Stimulated activated CD4-positive, alpha-beta T cell treated with anti-CD3 and anti-CD28 coated beads, Interleukin-4, amount 100 ng/mL, for 24 hours (primary cell): ENCODE measurements around the gene MAPK9.
"Not testable (repeated sequence)": the region's sequence is repeated elsewhere in the genome, so short reads cannot be mapped to it uniquely, and the experiment has no call there.

ENCODE experiments used
- DNase-seq: peaks from one replicate; pipeline ENCODE4 v3.0.0-alpha.2; 2020

MAPK9 gene

DNA sequence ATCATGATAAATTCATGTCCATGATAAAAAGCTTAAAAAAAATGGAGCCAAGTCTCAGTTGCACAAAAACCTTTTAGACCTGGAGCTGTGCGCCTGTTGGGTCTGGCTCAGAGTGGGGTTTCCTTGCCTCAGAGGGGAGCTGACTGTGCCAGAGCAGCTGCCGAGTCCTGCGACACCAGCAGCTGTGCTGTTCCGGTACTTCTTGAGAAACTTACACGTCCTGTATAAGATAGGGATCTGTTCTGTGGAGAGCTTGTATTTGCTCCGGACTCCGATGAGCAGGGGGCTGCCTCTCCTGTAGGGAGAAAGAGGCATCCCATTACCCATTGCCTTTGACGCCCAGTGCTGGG lies 32.7 kb upstream of the MAPK9 start:
- no peak for DNase-seq

DNA sequence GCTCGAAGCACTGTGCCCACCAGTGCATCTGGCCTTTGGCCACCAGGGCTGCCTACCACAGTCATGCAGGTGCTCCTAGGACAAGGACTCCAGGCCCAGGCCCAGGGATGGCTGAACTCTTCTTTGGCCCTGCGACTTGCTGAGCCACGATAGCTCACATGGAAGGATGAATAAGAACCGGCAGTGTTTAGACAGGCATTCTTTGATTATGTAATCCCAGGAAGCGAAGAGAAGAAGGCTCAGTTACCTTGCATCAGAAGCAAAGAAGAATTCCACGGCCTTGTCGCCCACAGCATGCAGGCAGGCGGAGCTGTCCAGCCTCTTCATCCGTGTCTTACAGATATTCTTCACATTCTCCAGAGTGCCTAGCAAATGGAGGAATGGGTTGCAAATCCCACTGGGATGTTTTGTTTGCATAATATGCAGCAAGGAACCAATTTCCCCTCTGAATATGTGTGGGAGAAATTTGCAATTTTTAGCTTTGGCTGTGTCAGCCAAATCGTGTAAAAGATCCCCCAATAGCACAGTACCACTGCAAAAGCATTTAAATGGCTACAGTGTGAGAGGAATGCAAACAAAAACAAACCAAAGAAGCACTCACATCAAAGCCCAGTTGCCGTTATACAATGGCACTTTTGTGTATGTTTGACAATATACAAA lies 32.2 kb upstream of the MAPK9 start:
- DNase-seq, result no peak

DNA sequence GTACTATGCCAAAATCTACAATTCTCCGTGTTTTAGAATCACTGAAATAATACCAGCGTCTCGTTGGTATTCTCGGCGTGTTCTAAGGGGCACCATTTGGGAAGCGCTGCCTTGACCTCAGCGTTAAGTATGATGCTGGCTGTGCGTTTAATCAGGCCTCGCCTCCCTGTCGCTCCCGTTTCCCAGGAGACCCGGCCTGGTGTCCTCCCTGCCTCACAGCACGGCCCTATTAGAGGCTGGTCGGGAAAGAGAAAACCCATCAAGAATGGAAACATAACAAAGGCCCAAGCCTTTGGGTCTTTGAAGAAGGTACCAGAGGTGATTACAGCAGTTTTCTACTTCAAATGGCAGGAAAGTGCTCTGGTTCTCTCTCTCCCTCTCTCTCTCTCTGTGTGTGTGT lies 31.3 kb upstream of the MAPK9 start:
- no peak for DNase-seq

DNA sequence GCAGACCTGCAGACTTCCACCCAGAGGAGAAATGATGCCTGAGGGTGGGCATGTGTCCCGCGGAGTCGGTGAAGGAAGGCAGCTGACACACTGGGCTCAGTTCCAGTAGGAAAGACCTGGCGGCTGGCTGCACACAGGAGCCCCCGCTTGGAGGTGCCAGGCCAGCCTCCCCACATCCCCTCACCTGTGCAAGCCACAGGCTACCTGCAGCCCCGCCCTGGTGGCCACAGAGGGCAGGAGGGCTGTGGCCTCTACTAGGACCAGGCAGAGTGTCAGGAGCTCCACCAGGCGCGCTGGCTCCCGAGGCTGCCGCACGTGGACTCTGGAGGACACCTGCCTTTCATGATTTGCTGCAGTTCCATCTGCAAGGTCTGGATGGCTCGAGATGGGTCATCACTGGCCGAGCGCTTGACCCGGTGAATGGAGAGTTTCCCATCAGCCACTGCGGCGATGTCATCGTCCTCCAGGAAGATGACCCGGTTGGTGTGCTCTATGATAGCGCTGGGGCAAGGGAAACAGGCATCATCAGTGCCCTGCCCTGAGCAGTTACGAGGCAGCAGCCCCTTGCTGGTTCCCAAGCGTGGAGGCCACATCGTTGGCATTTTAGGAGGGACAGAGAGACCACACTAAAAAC lies 26.7 kb upstream of the MAPK9 start:
- DNase-seq, result no peak

DNA sequence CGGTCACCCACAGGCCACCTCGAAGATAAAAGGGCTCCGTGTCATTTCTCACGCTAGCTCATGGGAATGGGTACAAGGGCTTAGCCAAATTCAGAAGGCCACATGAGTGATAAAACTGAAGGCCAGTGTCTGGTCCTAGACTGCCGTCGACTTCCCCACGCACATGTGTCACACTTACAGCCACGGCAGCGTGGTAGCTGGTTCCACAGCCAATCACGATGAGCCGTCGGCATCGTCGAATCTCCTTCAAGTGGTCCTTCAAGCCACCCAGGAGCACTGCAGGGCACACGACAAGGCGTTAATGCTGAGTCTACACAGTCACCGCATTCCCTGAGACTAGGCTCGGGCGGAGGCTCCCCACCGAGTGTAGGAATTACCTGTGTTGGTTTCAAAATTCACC lies 24.7 kb upstream of the MAPK9 start:
- DNase-seq, result no peak

DNA sequence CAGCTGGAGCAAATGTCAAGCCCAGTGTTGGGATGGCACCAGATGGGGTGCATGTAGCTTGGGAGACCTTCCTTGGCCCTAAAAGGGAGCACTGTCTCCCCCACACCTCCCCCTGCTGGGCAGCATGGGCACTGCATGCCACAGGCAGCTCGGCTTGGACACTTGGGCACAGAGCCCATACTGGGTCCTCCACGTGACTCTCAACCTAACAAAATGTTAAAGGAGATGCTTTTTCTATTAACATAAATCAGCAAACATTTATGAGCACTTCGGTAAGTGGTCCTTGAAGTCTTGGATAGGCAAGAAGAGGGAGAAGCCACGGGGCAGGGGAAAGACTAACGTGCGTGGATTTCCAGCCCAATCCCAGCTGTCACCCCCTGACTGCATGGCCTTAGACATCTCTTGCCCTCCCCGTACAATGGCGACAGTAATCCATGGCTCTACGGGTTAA lies 23.9 kb upstream of the MAPK9 start:
- DNase-seq, result peak; percentile 79

DNA sequence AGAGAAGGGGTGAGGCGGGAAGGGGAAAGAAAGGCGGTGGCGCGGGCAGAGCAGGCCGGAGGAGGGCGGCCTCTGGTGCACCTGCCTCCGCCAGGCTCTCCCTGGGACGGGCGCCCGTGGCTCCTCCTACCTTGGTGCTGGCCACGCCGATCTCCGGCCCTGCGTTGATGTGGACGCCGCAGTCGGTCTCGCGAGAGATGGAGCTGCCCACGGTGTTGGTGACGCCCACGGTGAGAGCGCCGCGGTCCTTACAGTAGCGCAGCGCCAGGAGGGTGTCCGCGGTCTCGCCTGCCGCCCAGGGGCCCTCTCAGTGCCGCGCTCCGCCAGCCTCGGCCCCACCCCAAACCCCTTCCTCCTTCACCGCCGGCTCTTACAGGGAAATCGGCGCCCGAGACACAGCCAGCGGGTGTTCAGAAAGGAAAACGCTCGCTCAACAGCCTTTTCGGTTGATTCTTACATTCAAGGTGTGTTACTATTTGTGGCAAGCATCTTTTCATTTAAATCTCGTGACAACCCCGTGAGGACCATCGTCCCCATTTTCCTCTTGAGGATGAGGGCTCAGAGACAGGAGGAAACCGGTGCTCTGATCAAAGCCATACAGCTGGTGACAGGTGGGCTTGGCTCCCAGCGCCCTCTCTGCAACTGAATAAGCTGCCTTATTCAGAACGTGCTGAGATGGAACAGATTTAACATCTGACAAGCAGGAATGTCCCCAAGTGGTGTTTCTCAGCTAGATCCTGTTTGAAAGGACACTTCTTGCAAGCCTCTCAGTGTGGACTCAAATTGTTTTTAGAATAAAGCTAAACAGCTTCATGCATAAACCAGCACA lies 22.0 kb upstream of the MAPK9 start:
- peak; percentile 55 for DNase-seq

DNA sequence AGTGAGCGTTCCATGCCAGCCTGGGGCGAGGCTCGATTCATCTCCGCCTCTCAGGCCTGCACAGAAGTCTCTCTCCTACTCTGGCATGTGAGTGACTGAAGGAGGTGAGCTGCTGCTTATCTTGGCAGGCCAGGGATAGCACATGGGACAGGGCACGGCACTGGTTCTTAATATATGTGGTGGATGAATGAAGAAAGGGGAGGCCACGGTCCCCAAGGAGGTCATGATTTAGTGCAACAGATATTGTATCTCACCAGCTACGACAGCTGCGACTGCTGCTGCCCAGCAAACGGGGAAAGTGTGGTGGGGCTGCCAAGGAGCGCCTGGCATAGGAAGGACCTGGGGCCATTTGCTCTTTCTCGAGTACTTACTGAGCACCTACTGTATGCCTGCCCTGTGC lies 19.3 kb upstream of the MAPK9 start:
- DNase-seq, result no peak

DNA sequence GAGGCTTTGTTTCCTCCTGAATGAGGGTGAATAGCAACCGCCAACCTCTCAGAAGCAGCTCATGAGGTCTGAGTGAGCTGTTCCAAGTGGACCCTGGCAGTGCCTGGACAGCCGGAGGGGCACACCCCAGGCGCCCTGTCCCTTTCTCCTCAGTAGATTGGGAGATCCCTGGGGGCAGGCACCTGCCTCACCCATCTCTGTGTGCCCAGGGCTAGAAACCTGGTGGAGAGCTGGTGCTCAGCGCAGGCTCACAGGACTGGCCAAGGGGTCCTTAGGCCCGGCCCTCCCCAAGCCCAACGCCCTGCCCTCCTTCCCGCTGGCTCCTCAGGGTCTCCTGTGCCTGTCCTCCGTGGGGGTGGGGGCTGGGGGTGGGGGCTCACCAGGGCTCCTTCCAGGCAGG lies 14.9 kb upstream of the MAPK9 start:
- no peak for DNase-seq

DNA sequence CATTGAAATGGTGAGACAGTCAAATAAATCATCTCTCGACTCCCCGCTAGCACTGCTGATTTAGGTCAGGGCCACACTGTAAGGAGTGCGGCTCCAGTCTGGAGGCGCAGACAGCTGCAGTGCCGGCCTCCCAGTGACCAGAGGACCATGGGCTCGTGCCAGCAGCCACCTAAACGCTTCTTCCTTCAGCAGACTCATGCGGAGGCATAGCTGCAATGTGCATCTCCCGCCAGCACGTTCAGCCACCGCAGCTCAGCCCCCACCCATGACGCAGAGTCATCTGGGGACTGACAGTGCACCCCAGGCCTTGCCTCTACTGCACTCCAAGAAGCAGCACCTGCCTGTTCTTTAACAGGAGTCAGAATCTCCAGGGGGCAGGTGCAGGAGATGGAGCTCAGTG lies 13.6 kb upstream of the MAPK9 start:
- DNase-seq, result no peak

DNA sequence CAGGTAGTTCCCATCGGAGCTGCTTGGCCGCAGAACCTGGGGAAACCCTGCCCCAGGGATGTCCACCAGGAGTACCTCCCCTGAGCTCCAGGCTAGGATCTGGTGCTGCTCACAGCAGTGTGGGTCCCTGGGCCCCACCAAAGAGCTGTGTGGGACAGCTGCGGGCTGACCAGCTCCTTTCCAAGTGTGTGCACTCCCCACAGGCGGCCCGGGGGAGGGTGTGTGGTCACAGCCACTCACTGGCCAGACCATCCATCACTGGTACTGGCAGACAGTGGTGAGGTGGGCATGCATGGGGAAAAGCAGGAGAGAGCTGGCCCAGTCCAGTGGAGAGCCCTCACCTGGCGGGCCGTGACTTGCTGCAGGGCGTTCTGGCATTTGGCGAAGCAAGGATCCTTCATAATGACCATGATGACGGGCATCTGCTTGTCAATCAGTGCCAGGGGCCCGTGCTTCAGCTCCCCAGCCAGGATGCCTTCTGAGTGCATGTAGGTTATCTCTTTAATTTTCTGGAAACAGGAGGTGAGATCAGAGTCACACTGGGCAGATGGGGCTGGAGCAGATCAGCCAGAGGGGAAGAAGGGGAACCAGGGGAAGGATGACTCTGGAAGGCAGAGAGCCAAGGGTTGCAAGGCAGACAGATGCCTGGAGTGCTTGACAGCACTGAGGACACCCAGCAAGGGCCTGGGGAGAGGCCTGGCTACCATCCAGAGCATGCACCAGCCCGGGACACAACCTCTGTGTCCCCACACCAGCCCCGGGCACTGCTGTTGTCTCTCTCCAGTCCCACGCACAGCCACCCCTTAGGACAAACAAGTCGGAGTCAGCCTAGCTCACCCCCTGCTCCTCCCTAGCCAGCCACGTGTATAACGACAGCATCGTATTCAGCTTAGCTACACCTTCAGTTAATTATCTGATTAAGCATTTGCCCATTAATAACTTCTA lies 12.8 kb upstream of the MAPK9 start:
- no peak for DNase-seq

DNA sequence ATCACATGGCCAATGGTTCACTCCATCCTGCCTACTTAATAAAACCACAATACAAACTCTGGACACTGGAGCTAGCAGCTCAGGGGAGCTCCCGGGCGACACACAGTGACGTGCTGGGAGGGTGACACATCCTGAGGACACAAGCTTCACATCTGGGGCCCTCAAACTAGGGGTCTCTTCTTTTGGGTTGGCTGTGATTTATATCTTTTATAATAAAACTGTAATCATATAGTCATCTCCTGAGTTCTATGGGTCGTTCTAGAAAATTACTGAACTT lies 12.1 kb upstream of the MAPK9 start:
- DNase-seq, result no peak

DNA sequence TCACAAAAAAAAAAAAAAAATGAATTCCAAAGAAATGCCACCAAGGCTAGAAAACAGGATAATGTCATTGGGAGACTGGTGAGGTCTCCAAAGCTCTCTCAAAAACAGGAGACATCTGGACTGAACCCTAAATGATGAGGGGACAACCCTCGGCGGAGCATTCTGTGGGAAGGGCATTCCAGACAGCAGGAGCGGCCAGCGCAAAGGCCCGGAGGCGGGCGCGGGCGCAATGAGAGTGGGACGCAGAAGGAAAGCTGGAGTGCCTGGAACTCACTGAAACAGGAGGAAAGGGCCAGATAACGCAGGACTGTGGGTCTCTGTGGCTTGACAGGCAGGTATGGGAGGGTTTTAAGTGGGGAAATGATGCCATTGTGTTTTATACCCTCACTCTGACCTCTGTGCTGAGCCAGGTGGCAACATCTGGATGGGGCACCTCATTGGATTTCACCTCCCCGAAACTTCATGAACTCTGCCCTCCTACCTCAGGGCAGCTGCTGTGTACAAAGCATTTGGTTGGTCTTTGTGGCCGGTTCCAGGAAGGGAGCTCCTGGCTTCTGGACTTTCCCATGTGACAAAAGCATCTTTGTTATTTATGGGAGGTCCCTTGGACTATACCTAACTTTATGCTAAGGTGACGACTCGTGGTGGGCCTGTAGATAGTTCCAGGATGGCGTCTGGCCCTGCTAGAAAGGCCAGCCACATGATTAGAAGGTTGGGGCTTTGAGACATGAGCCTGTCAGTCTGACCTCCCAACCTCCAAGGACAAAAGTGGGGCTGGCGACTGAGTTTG lies 11.5 kb upstream of the MAPK9 start:
- DNase-seq, result no peak

DNA sequence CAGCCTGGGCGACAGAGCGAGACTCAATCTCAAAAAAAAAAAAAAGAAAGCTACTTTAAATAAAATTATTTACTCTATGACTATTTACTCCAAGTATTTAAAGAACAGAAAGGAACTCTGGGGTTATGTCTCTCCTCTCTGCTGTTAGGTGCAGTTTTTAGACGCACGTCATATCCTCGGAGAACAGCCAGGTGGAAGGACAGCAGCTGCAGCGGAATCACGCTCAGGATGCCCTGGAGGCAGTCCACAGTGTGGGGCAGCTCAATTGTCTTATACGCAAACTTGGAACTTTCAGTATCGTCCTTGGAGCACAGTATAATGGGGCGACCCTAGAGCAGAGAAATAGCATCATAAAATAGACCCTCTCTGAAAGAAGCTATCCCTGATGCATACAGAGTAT lies 10.4 kb upstream of the MAPK9 start:
- no peak for DNase-seq

DNA sequence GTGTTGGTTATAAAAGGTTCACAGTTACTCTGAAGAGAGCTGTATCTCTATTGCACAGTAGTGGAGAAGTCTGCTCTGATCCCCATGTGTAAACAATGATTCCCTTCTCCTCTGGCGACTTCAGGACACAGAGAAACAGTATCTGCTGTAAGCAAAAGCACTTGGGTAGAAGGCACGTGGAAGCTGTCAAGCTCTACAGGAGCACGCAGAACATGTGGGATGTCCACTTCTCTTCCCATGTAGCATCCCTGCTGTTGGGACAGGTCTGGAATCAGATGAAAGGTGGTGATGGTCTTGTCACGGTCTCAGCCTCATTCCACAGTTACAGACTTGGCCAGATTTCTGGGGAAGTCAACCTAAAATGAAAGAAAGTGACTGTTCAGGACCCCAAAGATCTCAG lies 9.4 kb upstream of the MAPK9 start:
- no peak for DNase-seq

DNA sequence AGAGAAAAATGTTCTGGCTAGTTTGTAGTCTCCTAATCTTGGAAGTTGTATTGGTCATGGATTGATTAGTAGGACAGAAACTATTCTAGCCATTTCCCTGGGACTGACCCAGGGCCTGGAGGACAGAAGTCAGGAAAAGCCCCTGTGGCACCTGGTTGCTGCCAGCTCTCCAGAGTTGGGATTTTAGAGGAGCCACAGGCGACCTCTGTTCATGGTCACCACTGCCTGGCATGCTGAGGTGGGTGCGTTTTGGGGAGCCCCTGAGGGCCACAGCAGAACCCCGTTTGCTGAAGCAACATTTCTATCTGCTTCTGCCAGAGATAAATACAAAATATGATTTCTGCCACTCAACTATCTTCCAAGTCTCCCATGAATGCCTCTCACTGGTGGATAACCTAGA lies 7.6 kb upstream of the MAPK9 start:
- no peak for DNase-seq

DNA sequence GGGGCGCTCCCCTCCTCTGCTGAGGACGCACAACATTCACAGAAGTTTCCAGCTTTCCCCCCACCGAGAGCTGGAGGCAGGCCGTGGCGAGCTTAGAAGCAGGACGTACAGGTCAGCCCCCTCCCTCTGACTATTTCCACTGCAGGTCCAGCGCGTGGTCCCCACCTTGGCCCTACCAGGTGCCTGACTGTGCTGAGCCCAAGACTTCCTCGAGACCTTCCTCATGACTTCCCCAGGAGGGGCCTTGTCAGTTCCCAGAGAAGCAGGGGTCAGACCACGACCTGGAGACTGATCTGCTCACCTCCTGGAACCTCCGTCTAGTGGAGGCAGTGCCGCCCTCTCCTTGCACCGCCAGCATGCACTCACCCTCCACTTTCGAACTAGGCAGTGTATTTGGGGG lies 7.1 kb upstream of the MAPK9 start:
- DNase-seq, result not testable (repeated sequence)

DNA sequence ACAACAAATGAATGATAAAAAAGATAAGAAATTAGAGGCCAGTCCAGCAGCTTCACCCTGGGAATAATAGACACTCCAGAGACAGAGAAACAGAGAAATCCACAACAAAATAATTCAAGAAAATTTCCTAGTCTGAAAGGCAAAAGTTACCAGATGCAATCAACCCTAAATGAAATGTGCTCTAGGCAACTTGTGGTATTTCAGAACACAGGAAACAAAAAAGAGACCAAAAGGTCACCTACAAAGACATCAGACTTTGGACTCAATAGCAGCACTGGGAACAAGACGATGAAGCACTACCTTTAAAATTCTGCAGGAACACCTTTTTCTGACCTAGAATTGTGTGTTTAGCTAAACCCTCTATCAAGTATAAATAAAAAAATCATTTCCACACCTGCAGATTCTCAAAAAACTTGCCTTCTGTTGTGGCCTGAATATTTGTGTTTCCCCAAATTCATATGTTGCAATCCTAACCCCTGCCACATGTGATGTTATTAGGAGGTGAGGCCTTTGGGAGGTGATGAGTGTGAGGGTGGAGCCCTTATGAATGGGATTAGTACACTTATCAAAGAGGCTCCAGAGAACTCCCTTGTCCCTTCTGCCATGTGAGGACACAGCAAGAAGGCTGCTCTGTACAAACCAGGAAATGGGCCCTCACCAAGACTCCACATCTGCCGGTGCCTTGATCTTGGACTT lies 5.9 kb upstream of the MAPK9 start:
- no peak for DNase-seq

DNA sequence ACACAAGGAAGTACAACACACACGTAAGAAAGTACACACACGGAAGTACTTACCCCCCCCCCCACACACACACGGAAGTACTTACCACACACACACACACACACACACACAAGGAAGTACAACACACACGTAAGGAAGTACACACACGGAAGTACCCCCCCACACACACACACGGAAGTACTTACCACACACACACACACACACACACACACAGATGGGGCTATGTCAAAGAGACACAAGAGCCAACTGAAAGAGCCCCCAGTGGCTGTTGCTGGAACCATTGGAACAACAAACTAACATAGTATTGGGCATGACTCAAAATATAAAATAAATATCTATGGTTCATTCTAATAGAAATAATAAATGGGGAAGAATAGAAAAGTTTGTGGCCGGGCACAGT lies 4.9 kb upstream of the MAPK9 start:
- no peak for DNase-seq

DNA sequence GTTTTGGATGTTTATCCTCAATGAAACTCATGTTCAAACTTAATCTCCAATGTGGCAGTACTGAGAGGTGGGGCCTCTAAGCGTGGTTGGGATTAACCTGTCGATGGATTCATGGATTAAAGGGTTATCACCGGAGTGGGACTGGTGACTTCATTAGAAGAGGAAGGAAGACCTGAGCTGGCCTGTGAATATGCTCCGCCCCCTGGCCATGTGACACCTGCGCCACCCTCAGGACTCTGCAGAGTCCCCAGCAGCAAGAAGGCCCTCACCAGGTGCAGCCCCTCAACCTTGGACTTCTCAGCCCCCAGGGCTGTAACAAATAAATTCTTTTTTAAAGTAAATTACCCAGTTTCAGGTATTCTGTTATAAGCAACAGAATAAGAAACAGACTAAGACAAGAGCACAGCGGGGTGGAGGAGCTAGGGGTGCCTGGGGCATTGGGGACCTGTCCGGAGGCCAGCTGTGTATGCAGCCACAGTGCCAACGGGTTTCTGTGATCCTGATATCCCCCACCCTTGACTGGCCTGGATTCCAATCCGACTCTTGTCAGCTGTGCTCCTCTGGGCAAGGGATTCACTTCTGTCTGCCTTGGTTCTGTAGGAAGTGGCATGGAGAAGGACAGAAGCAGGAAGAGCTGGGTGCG lies 3.2 kb upstream of the MAPK9 start:
- DNase-seq, result no peak

DNA sequence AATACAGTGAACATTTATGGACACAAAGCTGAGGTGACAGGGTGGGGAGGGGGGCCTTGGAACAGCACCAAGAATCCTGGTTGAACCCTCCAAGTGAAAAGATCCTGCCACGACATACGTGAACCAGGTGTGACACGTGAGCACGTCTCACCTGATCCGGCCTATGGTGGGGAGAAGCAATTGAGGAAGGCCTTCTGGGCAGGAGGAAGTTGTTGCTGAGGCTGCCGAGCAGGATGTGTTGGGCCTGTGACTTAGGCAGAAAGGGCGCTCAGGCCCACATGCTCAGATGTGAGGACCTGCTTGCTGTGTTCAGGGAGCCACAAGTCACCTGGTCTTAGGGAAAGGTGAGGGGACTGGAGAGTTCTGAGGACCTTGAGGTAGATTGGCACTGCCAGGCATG lies 2.5 kb upstream of the MAPK9 start:
- no peak for DNase-seq
